Measurements from ENCODE around the gene POLR3B. TPM values are rescaled to one million over a fixed set of nuclear protein-coding genes. Genes with fewer than 3 reads are reported as not detected.

The POLR3B gene
- total and polyA plus RNA-seq, 2 donors (not counting 1 experiment from before 2014, with no cell fraction given), result 9.9 to 13.6 TPM

DNA sequence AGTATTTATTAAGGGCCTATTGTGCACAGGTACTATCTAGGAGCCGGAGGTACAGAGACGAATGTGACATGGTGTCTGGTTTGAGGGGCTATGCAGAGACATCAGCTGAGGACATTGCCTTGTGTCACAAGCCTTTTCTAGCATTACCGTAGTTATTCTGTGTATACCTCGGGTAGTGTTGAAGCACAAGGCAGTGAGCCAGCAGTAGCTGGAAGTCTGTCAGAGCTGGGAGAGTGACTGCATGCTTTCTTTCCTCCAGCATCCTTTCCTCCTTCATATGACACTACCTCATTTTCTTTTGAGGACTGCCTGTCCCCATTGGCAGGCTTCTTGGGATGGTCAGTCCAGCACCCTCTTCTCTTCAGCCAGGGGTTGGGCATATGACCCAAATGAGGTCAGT, 77.0 kb downstream of the POLR3B start:
- Histone ChIP-seq H3K27me3 (ENCODE audit: control insufficient read depth, insufficient read depth, low read length) (no peaks in the 10 kb centered on the region), H4K20me1 (ENCODE audit: control insufficient read depth, extremely low read depth, insufficient read depth, low read length) (no peaks in the 10 kb centered on the region), H3K4me3 (replicated peaks in 1 of 4; ENCODE audit: control extremely low read depth in 1 of 4, insufficient read depth in 1 of 4, low read depth in 3 of 4, low read length in 4 of 4) (no peak overlapping the region), H3K36me3 (ENCODE audit: control insufficient read depth, insufficient read depth, low read length) (peaks cover 4% of the 10 kb centered on the region), H3K9ac (ENCODE audit: insufficient read depth, low read length) (no peak overlapping the region), H3K4me1 (ENCODE audit: control insufficient read depth, extremely low read depth, insufficient read depth, low read length) (no peaks in the 10 kb centered on the region), H3K27ac (ENCODE audit: insufficient read depth, low read length) (no peak overlapping the region), H2AFZ (ENCODE audit: low read length) (no peak overlapping the region), H3K4me2 (ENCODE audit: extremely low read depth, insufficient read depth, low read length) (no peak overlapping the region), H3K9me3 (ENCODE audit: control insufficient read depth, insufficient read depth, low read depth, low read length) (no peaks in the 10 kb centered on the region), H3K79me2 (ENCODE audit: control insufficient read depth, insufficient read depth, low read length) (no peaks in the 10 kb centered on the region)
- DNase-seq (ENCODE audit: low read depth in 2 of 2), result no peak
- TF ChIP-seq, protein P1, sequence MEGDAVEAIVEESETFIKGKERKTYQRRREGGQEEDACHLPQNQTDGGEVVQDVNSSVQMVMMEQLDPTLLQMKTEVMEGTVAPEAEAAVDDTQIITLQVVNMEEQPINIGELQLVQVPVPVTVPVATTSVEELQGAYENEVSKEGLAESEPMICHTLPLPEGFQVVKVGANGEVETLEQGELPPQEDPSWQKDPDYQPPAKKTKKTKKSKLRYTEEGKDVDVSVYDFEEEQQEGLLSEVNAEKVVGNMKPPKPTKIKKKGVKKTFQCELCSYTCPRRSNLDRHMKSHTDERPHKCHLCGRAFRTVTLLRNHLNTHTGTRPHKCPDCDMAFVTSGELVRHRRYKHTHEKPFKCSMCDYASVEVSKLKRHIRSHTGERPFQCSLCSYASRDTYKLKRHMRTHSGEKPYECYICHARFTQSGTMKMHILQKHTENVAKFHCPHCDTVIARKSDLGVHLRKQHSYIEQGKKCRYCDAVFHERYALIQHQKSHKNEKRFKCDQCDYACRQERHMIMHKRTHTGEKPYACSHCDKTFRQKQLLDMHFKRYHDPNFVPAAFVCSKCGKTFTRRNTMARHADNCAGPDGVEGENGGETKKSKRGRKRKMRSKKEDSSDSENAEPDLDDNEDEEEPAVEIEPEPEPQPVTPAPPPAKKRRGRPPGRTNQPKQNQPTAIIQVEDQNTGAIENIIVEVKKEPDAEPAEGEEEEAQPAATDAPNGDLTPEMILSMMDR (conservative IDR thresholded peaks at IDR 0.05 in 1 of 2, IDR thresholded peaks at IDR 0.05 in 1 of 2; ENCODE audit: low read depth in 1 of 2, low read length in 2 of 2), result no peak
- TF ChIP-seq EZH2 (IDR thresholded peaks at IDR 0.05; ENCODE audit: low read length, missing control alignments), result no peak

- Histone ChIP-seq H3K27me3 (ENCODE audit: control insufficient read depth, insufficient read depth, low read length) (no peaks in the 10 kb centered on the region), H3K27ac (ENCODE audit: insufficient read depth, low read length) (no peak overlapping the region), H3K4me1 (ENCODE audit: control insufficient read depth, extremely low read depth, insufficient read depth, low read length) (no peaks in the 10 kb centered on the region), H3K79me2 (ENCODE audit: control insufficient read depth, insufficient read depth, low read length) (no peaks in the 10 kb centered on the region), H2AFZ (ENCODE audit: low read length) (no peak overlapping the region), H3K9me3 (ENCODE audit: control insufficient read depth, insufficient read depth, low read depth, low read length) (no peaks in the 10 kb centered on the region), H3K4me2 (ENCODE audit: extremely low read depth, insufficient read depth, low read length) (no peak overlapping the region), H3K9ac (ENCODE audit: insufficient read depth, low read length) (no peak overlapping the region), H4K20me1 (ENCODE audit: control insufficient read depth, extremely low read depth, insufficient read depth, low read length) (no peaks in the 10 kb centered on the region), H3K4me3 (replicated peaks in 1 of 4; ENCODE audit: control extremely low read depth in 1 of 4, insufficient read depth in 1 of 4, low read depth in 3 of 4, low read length in 4 of 4) (no peak overlapping the region), H3K36me3 (ENCODE audit: control insufficient read depth, insufficient read depth, low read length) (peaks cover 5% of the 10 kb centered on the region)
- DNase-seq (ENCODE audit: low read depth in 2 of 2), result peak in 1 of 2 donors; percentile 70
- TF ChIP-seq EZH2 (IDR thresholded peaks at IDR 0.05; ENCODE audit: low read length, missing control alignments), result no peak
- TF ChIP-seq, protein P1 (conservative IDR thresholded peaks at IDR 0.05 in 1 of 2, IDR thresholded peaks at IDR 0.05 in 1 of 2; ENCODE audit: low read depth in 1 of 2, low read length in 2 of 2), result no peak
Observed at GRCh38 chr12:106436164-106436563, 78.6 kb downstream of the POLR3B start.

DNA sequence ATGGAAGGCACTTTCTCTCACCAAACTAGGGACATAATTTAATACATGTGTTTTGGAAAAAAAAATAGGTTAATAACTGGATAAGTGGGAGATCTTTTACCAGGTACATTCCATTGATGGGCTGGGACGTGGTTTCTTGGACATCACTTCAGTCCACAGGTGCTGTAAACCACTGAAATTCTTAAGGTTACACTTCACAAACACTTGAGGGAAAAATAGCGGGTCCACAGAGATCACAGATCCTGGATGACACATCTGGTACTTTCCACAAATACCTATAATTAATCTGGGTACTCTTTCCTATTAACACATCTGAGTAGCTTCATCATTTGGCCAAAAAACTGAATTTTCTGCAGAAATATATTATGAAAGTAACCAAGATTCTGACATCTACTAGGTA, 85.0 kb downstream of the POLR3B start:
- TF ChIP-seq, protein P1 (conservative IDR thresholded peaks at IDR 0.05 in 1 of 2, IDR thresholded peaks at IDR 0.05 in 1 of 2; ENCODE audit: low read depth in 1 of 2, low read length in 2 of 2), result no peak
- no peak for TF ChIP-seq EZH2 (IDR thresholded peaks at IDR 0.05; ENCODE audit: low read length, missing control alignments)
- H3K4me3 ChIP-seq (replicated peaks in 1 of 4; ENCODE audit: control extremely low read depth in 1 of 4, insufficient read depth in 1 of 4, low read depth in 3 of 4, low read length in 4 of 4), result no peak overlapping the region
- no peaks in the 10 kb centered on the region for H3K9me3 ChIP-seq (ENCODE audit: control insufficient read depth, insufficient read depth, low read depth, low read length)
- H4K20me1 ChIP-seq (ENCODE audit: control insufficient read depth, extremely low read depth, insufficient read depth, low read length), result no peaks in the 10 kb centered on the region
- no peaks in the 10 kb centered on the region for H3K4me1 ChIP-seq (ENCODE audit: control insufficient read depth, extremely low read depth, insufficient read depth, low read length)
- peaks cover 2% of the 10 kb centered on the region for H3K36me3 ChIP-seq (ENCODE audit: control insufficient read depth, insufficient read depth, low read length)
- H2AFZ ChIP-seq (ENCODE audit: low read length), result no peak overlapping the region
- no peak for DNase-seq (ENCODE audit: low read depth in 2 of 2)
- no peaks in the 10 kb centered on the region for H3K79me2 ChIP-seq (ENCODE audit: control insufficient read depth, insufficient read depth, low read length)
- no peak overlapping the region for H3K4me2 ChIP-seq (ENCODE audit: extremely low read depth, insufficient read depth, low read length)
- H3K27ac ChIP-seq (ENCODE audit: insufficient read depth, low read length), result no peak overlapping the region
- no peak overlapping the region for H3K9ac ChIP-seq (ENCODE audit: insufficient read depth, low read length)
- no peaks in the 10 kb centered on the region for H3K27me3 ChIP-seq (ENCODE audit: control insufficient read depth, insufficient read depth, low read length)
